CD4-positive, alpha-beta T cell treated with Interferon gamma for 1 hour (primary cell): ENCODE results near the gene CLIC3.

Experiments used
- DNase-seq: peaks from one replicate; pipeline ENCODE4 v3.0.0-alpha.2; 2020

Gene CLIC3

GRCh38 chr9:136949817-136950655 lies 46.3 kb downstream of the CLIC3 start:
- DNase-seq = peak; percentile 95

DNA sequence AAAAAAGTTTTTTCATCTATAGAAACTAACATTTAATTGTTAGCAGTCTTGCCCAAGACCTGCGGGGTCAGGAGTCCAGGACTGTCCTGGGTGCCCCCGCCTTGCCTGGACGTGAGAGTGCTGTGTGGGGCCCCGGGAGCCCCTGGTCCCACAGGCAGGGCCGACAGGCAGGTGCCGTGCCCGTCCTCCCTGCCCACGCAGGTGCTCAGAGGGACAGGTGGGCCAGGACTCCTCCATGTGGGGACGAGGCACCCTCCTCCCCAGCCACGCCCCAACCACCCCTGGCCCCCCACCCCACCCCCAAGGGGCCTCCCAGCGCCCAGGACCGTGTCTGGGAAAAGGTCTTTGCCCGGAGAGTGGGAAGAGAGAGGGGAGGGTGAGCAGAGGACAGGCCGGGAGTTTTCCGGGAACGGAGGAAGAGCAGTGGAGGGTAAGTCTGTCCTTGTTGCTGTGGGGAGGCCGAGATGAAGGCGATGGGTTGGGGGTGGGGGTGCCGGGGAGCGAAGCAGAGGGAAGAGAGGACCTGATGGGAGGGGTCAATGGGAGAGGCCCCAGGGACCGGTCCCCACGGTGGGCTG lies 47.0 kb downstream of the CLIC3 start:
- no peak for DNase-seq

GRCh38 chr9:136947955-136948510 lies 48.3 kb downstream of the CLIC3 start:
- DNase-seq = no peak

DNA sequence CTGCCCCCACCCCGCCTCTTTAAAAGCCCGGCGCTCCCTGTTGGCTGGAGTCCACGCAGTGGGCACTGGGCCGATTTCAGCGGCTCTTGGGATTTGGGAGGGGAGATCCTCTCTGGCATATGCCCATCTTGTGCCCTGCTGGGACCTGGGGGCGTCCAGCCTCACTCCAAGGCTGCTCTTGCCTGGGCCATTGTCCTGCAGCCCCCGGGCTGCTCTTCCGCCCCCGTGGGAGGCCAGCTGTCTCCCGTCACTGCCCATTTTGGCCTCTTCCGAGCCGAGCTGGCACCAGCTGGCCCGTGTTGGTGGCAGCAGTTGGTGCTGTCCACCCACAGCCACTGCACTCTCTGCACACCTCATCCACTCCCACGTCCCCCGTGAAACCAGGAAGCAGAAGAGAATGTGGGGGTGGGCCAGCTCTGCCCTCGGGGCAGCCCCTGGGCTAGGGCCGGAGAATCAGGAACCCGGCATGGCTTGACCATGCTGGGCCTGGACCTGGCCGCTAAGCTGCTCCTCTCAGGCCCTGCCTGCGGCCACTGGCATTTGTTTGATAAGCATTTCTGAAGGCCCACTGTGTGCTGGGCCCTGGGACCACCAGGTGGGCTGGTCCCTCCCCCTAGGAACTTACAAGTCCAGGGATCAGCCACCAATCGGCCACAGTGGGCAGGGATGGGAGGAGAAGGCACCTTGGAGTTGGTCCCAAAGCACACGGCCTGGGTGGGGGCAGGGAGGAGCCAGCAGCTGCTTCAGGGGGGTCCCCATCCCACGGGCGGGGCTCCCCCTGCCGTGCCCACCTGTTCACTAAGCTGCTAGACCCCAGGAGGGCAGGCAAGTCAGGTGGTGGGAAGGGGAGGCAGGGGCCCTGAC lies 49.1 kb downstream of the CLIC3 start:
- DNase-seq = no peak

DNA sequence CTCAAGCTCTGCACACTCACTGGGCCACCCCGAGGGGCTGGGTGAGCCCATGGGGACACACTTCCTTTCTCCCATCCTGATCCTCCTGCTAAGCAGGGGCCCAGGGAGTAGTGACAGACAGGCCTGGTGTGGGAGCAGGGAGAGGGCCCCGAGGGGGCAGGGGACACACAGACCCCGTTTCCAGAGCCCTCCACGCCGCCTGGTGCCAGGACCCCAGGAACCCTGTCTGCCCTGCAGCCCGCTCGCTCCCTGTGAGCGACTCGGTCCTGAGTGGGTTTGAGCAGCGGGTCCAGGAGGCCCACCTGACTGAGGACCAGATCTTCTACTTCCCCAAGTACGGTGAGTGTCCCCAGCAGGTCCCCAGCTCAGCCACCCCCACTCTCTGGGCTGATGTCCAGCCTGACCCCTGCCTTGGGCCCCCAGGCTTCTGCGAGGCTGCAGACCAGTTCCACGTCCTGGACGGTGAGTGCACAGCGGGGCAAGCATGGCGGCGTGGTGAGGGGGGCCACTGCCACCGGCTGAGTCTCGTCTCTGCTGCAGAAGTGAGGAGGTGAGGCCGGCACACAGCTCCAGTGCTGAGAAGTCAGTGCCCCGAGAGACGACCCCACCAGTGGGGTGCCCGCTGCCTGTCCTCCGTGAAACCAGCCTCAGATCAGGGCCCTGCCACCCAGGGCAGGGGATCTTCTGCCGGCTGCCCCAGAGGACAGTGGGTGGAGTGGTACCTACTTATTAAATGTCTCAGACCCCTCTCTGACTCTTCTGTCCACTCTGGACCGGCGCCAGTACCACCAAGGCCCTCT lies 49.9 kb downstream of the CLIC3 start:
- no peak for DNase-seq

GRCh38 chr9:136945333-136946227 lies 50.8 kb downstream of the CLIC3 start:
- no peak for DNase-seq
